NOMO-1 treated with DMSO at 0.1 percent for 48 hours (cell line): ENCODE measurements around the gene VPS33B.
"Not testable (repeated sequence)": the region's sequence is repeated elsewhere in the genome, so short reads cannot be mapped to it uniquely, and the experiment has no call there.

ENCODE experiments used
- DNase-seq: peaks from one replicate; lab custom pipeline; 2025; ENCODE audit not compliant: unreplicated experiment; lab: John Stamatoyannopoulos, UW

The VPS33B gene

DNA sequence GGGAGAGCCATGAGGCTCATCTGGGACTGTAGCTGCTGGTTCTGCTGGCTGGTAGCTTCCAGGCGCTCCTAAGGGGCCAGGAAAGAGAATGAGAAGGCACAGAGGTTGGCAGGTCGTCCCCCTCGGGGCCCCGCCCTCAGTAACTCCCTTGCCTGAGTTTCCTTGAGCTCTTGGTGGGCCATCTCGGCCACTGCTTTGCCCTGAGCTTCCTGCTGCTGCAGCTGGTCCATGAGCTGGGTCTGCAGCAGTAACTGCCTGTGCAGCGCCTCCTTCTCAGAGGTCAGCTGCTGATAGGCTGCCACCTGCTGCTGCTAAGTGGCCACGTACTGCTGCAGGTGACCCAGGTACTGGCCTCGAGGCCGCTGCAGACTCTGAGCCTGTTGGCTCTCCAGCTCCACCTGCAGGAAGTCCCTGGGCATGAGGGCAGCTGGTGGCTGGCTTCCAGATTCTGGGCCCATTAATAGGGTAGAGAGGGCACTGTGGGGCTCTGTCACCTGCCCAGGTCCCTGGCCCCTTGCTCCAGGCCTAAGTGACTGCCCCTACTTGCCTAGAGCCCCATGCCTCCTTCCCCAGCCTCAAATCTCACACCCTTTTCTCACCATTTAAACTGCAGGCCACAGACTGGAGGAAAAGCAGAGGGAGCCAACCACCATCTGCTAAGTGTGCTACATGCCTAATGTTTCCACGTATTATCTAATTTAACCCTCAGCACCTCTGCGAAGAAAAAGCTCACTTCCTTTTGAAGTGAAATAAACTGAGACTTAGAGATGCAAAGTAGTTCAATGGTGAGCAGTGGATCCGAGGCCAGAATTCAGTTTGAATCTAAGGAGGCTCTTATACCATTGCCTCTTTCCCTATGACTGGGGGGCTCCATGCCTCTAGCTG is 10.8 kb upstream of the VPS33B start:
- DNase-seq: peak; percentile 38

DNA sequence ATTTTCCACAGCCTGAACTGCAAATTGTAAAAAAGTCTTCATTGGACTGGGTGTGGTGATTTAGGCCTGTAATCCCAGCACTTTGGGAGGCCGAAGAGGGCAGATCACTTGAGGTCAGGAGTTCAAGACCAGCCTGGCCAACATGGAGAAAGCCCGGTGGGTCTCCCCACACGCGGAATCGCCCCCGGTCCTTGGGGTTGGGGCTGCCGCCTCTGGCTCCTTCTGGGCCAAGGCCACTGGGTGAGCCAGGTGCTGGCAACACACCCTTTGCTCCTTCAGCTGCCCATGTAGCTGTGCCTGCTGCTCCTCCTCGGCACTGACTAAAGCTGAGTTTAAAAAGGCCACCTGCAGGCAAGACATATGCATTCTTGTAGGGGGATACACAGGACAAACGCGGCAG is 9.4 kb upstream of the VPS33B start:
- no peak for DNase-seq

DNA sequence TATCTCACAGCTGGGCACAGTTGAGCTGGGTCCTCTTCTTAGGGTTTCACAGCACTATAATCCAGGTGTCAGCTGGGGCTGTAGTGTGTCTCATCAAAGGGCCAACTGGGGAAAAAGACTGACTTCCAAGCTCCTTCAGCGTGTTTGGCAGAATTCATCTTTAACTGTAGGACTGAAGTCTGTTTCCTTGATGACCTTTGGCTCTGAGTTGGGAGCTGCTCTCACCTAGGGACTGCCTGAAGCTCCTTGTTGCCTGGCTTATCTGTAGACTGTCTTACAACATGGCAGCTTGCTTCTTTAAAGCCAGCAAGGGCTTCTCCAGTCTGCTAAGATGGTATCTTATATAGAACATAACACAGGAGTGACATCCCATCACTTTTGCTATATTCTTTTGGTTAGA is 5.3 kb upstream of the VPS33B start:
- no peak for DNase-seq

DNA sequence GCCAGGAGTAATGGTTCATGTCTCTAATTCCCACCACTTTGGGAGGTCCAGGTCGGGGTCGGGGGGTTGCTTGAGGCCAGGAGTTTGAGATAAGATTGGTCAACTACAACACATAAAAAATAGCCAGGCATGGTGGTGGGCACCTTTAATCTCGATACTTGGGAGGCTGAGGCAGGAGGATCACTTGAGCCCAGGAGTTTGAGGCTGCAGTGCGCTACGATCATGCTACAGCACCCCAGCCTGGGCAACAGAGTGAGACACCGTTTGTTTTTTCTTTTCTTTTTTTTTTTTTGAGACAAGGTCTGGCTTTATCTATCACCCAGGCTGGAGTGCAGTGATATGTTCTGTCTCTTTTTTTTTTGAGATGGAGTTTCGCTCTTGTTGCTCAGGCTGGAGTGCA is 1.3 kb upstream of the VPS33B start:
- DNase-seq: no peak

DNA sequence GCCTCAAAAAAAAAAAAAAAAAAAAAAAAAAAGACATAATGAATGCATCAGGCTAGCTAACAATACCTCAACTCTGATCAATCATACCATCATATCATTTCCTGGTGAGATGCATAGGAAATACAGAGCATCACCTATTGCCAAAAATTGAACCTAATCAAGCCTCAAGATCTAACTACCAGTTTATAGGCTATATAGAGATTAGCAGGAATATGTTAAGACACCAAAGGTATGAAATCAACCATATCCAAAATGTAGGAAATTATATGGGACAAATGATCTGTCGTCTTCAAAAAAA is 387 bp upstream of the VPS33B start:
- DNase-seq: no peak

DNA sequence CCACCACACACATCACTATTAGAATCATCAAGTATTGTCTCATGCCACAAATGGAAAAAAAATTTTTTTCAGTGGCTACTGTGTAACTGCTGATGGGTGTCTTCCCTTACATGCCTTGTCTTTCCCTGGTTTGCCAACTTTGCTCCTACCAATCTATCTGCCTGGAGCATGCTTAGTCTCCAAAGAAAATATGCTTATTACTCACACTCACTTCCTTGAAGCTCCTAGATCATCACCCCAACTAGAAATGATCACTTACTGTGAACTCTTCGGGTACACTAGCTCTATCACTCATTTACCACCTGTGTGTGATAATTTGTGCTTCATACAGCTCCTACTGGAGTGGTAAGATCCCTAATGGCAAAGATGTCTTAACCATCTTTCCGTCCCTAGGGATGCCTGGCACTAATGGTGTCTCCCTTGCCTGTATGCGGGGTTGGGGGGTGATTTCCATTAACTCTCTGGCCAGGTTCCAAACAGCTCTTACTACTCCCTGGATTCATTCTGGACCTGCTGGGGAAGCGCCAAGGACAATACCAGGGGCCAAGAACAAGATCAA is 799 bp downstream of the VPS33B start:
- DNase-seq: no peak

DNA sequence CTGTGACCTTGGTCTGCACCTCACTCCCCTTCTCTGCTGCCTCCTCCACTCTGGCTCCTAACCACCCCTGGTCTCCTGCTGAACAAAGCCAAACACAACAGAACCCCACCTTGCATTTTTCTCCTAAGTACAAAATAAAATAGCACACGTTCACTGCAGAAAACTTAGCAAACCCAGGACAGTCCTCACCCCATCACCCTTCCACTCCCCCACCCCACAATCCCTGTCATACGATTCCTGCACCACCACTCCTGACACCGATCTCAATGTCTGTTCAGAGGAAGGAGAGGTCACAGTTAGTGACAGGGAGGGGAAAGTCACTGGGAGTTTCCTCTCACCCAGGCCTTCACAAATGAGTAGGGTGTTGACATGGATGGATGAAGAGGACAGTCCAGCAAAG is 4.2 kb downstream of the VPS33B start:
- DNase-seq: no peak

DNA sequence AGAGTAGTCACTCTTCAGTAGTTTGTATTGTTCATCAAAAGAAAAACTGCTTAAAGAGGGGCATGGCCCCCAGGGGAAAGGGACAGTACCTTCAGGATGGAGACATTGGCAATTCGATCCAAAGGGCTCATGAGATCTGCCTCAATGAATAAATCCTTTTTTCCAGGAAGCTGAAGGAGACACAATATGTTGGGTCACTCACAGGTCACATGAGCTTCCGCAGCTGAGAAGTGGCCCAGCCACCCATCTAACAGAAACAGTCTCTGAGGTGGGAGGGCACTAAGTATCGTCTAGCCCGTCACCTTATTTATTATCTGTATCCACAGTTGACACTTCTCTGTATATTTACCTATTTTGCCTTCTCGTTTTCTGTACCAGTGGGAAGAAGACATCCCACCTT is 4.7 kb downstream of the VPS33B start:
- no peak for DNase-seq

DNA sequence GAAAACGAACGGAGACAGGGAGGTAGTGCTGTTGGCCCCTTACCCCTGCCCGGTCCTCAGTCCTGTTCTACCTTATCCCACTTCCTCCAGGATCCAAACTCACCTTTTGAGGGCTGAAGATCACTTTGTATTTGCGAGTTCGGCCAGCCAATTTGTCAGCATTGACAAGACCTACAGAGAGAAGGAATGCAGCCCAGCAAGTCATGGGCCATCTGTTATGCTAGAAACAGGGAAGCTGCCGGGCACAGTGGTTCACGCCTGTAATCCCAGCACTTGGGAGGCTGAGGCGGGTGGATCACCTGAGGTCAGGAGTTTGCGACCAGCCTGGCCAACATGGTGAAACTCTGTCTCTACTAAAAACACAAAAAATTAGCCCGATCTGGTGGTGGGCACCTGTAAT is 8.7 kb downstream of the VPS33B start:
- not testable (repeated sequence) for DNase-seq

DNA sequence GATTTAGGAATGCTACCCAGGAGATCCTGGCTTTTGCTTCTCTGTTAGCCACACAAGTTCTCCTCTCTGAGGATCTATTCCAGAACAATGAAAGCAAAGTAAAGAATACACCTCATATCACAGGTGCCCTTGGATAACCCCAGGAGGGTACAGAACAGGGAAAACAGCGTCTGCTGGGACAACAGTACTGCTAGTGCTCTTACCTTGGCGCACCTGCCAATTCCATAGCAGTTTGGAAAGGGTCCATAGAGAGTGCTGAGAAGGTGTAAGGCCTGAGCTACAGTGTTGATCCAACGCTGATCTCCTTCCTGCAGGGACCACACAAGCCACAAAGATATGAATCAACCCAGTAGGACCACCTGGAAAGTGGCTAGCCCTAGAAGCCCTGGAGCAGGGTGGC is 15.1 kb downstream of the VPS33B start:
- no peak for DNase-seq

DNA sequence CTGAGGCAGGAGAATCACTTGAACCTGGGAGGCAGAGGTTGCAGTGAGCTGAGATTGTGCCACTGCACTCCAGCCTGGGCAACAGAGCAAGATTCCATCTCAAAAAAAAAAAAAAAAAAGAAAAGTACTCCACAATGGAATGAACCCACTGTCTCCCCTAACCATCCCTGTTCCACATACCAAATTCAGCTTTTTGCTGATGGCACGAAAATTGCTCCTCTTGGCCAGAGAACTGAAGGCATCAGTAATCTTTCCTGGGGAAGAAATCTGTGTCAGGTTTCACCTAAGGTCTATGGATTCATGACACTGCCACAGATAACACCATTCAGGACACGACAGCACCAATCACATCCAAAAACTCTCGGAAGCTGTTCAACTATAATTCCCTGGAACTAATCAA is 21.2 kb downstream of the VPS33B start:
- no peak for DNase-seq

DNA sequence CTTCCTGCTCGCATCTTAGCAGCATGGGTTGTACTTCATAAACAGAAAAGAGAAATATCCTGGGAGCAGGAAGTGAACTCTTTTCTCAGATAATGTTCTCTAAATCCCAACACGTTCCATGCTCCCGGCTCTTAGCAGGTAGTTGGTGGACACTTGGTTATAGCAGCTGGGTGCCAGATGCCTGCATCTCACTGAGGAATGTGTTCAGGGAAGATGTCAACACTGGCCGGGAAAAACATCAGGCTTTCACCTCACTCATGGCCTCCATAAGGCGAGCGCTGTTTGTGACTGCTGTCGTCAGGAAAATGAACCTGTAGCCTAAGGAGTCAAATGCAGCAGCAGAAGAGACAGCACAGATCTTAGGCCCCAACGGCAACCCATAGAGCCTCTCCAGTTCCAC is 23.7 kb downstream of the VPS33B start:
- no peak for DNase-seq

DNA sequence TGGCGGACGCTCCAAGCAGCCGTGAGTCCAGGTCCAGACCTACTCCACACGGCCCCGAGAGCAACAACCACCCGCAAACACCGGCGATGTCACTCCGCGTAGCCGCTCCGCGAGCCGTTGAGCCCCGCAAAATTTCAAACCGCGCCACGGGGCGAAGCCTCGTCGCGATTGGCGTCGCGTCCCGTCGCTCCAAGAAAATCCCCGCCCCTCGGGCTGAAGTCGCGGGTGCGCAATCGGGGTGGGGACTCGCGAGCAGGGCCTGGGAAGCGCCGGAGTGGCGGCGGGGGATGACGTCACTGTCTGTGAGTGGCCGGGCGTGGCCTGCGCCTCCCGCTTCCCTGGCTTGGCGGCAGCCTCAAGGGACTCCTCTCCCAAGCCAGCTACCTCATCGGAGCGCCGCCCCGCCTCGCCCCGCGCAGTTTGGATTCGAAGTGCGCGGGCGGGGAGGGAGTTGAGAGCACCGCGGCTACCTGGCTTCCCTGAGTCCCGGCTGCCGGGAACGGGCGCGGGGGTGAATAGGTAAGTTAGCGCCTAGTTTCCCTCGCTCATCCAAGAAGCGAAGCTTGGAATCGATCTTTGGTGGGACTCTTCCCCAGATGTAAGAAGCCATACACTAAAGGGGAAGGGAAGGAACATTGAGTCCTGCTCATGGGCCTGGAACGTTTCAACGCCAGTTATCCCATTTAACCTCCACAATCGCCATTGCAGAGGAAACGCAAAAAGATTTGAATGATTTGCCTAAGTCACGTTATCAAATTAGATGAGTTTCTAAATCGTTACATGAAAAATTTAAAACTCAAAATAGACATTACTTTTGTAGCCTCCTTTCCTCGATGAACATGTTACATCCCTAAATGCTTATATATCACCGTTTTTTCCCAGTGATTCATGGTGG is 27.7 kb downstream of the VPS33B start, which contains the start of gene PRC1:
TSS of gene PRC1 (minus strand) at position 119 of the 895 bp plus-strand sequence. CDS start at position 1, 118 bp downstream.
- peak; percentile 94 for DNase-seq

DNA sequence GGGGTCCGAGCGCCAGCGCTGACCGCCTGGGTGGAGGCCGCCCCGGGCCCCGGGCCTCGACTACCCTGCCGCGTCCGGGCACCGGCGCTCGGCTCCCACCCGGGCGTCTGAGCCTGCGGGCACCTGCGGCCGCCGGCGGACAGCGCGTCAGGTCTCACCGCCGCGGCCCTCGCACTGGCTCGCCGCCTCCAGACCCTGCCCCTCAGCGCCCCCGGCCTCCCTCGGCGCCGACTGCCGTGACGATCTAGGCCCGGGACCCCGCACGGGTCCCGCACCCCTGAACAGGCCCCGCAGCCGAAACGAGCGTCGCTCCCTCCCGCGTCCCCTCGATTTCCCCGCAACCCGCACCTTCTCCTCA is 28.4 kb downstream of the VPS33B start:
- no peak for DNase-seq

DNA sequence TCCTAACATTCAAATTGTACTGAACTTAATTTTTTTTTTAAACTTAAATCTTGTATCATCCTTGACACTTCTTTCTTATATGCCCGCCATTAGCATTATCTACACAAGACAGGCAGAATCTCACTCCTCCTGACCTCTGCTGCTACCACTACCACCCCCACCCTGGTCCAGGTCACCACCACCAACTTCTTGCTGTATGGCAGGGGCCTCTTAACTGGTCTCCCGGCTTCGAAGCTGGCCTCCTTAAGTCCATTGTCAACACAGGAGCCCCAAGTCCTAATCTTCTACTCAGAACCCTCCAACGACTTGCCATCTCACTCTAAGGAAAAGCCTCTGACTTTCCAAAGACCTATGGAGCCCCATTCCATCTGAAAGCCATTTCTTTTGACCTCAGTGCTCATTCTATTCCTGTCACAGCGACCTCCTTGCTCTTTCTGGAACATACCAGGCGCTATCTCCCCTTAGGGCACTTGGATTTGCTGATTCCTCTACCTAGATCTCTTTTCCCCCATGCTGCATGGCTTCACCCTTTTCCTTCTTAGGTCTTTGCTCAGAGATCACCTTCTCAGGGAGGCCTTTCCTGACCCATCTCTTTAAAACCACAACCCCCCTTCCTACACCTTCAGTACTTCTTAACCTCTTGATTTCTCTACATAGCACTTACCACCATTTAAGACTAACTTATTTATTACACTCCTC is 30.7 kb downstream of the VPS33B start:
- no peak for DNase-seq

DNA sequence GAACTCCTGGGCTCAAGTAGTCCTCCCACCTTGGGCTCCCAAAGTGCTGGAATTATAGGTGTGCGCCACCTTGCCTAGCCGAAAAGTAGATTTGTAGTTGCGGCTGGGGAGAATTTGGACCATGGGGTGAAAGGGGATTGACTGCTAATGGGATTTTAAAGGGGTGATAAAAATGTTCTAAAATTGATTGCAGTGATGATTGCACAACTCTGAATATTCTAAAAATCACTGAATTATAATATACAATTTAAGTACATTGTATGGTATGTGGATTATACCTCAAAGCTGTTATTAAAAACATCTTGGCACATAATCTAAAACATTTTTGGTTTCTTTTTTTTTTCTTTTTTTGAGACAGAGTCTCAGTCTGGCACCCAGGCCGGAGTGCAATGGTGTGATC is 31.9 kb downstream of the VPS33B start:
- DNase-seq: no peak

DNA sequence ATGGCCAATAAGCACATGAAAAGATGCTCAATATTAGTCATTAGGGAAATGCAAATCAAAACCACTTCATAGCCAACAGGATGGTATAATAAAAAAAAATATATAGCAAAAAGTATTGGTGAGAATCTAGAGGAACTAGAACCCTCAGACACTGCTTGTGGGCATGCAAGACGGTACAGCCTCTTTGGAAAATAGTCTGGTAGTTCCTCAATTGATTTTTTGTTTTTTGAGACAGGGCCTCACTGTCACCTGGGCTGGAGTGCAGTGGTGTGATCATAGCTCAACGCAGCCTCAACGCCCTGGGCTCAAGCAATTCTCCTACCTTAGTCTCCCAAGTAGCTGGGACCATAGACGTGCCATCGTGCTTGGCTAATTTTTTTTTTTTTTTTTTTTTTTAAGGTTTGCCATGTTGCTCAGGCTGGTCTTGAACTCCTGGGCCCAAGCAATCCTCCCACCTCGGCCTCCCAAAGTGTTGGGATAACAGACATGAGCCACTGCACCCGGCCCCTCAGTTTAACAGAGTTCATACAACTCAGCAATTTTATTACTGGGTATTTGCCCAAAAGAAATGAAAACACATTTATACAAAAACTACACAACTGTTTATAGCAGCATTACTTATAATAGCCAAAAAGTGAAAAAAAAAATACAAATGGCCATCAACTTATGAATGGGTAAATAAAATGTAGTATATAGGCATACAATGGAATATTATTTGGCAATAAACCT is 33.2 kb downstream of the VPS33B start:
- DNase-seq: no peak

DNA sequence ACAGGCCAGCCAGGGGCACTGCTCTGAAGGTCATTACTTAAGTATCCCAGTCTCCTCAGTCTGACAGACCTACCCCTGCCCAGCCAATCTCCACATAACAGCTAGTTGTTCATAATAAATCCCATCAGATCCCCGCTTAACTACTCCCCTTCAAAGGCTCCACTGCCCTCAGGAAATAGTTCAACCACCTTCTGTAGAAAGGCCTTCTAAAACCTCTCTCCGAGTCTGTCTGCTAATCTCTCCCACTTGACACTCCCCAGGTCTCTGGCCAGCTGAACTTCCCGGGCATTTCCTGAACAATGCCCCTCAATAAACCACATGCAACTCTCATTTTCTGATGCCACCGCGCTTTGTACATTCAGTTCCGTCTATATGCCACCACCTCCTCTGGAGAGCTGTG is 34.1 kb downstream of the VPS33B start:
- DNase-seq: no peak

DNA sequence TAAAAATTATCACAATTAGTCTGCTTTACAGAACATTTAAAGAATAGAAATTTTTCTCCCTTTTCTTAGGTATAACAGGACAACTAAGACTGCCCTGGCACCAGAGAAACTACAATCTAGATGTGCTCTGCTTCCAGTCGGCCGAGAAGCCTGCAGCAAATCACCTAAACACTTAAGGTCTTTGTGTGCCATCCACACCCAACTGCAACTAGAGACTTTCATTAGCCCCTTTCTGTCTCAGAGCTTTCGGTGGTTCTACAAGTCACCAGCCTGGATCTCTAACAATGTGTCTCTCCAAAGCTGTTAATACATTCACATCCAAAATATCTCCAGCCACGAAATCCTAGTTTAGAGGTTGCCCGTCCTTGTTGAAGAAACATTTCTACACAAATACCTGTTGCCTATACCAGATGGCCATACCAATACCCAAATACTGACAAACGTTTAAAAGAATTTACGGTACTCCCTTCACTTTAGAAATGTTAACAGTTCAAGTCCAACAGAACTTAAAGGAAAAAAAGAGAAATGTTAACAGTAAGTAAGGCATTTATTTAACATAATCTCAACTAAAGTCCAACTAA is 34.7 kb downstream of the VPS33B start:
- no peak for DNase-seq

DNA sequence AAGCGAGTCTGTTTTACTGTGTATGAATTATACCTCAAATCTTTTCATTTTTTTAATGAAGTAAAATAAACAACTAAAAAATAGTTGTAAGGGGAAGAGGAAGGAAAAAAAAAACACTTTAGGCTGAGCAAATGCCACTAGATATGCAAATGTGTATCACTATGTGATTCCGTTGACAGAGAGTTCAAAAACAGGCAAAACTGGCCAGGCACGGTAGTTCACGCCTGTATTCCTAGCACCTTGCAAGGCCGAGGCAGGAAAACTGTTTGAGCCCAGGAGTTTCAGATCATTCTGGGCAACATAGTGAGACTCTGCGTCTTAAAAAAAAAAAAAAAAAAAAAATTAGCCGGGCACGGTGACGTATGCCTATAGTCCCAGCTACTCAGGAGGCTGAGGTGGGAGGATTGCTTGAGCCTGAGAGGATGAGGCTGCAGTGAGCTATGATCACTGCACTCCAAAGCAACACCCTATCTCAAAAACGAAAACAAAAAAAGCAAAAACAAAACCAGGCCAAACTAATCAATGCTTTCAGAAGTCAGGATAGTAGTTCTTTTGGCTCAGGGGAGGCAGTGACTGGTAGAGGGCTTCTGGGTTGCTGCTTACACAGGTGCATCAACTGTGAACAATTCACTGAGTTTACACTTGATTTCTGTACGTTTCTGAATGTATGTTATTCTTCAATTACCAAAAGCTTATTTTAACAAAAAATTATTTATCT is 35.4 kb downstream of the VPS33B start:
- no peak for DNase-seq
